ENCODE data around the gene VEGFD.
"Not testable (repeated sequence)": the region's sequence is repeated elsewhere in the genome, so short reads cannot be mapped to it uniquely, and the experiment has no call there.

The VEGFD gene

GRCh38 chrX:15311119-15311518, 73.1 kb downstream of the VEGFD start:
- Histone ChIP-seq H3K9ac (ENCODE audit: low read length) (no peak overlapping the region), H3K4me1 (ENCODE audit: insufficient read depth, low read length, severe bottlenecking) (no peaks in the 10 kb centered on the region), H3K9me2 (ENCODE audit: low read depth, low read length) (no peaks in the 10 kb centered on the region), H3K4me3 (ENCODE audit: low read depth, low read length, poor library complexity, severe bottlenecking) (no peak overlapping the region), H4K20me1 (ENCODE audit: insufficient read depth, low read length) (no peaks in the 10 kb centered on the region), H3K27ac (ENCODE audit: low read depth, low read length, poor library complexity, severe bottlenecking) (no peak overlapping the region), H2AFZ (ENCODE audit: low read length) (no peak overlapping the region), H3K4me2 (ENCODE audit: low read length) (no peak overlapping the region), H3K36me3 (ENCODE audit: insufficient read depth, low read length) (no peaks in the 10 kb centered on the region), H3K9me3 (ENCODE audit: low read length) (no peaks in the 10 kb centered on the region), H3K79me2 (ENCODE audit: insufficient read depth, low read length) (no peaks in the 10 kb centered on the region), H3K27me3 (ENCODE audit: insufficient read depth, low read length) (no peaks in the 10 kb centered on the region), H3F3A (ENCODE audit: insufficient read depth, low read length) (no peaks in the 10 kb centered on the region)
- TF ChIP-seq EZH2 (IDR thresholded peaks at IDR 0.05; ENCODE audit: borderline replicate concordance, low read length) (no peak), CTCF (IDR thresholded peaks at IDR 0.05; ENCODE audit: low read length) (no peak)

- Histone ChIP-seq H3K27ac (ENCODE audit: low read depth, low read length, poor library complexity, severe bottlenecking) (no peak overlapping the region), H3K9me2 (ENCODE audit: low read depth, low read length) (no peaks in the 10 kb centered on the region), H3K4me3 (ENCODE audit: low read depth, low read length, poor library complexity, severe bottlenecking) (no peak overlapping the region), H4K20me1 (ENCODE audit: insufficient read depth, low read length) (no peaks in the 10 kb centered on the region), H3K27me3 (ENCODE audit: insufficient read depth, low read length) (no peaks in the 10 kb centered on the region), H2AFZ (ENCODE audit: low read length) (no peak overlapping the region), H3K9ac (ENCODE audit: low read length) (no peak overlapping the region), H3K36me3 (ENCODE audit: insufficient read depth, low read length) (no peaks in the 10 kb centered on the region), H3K9me3 (ENCODE audit: low read length) (no peaks in the 10 kb centered on the region), H3K79me2 (ENCODE audit: insufficient read depth, low read length) (no peaks in the 10 kb centered on the region), H3F3A (ENCODE audit: insufficient read depth, low read length) (no peaks in the 10 kb centered on the region), H3K4me2 (ENCODE audit: low read length) (no peak overlapping the region), H3K4me1 (ENCODE audit: insufficient read depth, low read length, severe bottlenecking) (no peaks in the 10 kb centered on the region)
- TF ChIP-seq EZH2 (IDR thresholded peaks at IDR 0.05; ENCODE audit: borderline replicate concordance, low read length) (no peak), CTCF (IDR thresholded peaks at IDR 0.05; ENCODE audit: low read length) (no peak)
Measured at GRCh38 chrX:15310117-15310516, 74.1 kb downstream of the VEGFD start.

- not testable (repeated sequence) for H3K9ac ChIP-seq (ENCODE audit: low read length); H3K79me2 ChIP-seq (ENCODE audit: insufficient read depth, low read length); H3K9me3 ChIP-seq (ENCODE audit: low read length); H3K27me3 ChIP-seq (ENCODE audit: insufficient read depth, low read length); H3F3A ChIP-seq (ENCODE audit: insufficient read depth, low read length); H3K27ac ChIP-seq (ENCODE audit: low read depth, low read length, poor library complexity, severe bottlenecking); H3K36me3 ChIP-seq (ENCODE audit: insufficient read depth, low read length); H3K4me3 ChIP-seq (ENCODE audit: low read depth, low read length, poor library complexity, severe bottlenecking); H3K4me1 ChIP-seq (ENCODE audit: insufficient read depth, low read length, severe bottlenecking); H4K20me1 ChIP-seq (ENCODE audit: insufficient read depth, low read length); H3K9me2 ChIP-seq (ENCODE audit: low read depth, low read length); H2AFZ ChIP-seq (ENCODE audit: low read length); H3K4me2 ChIP-seq (ENCODE audit: low read length)
Measured at GRCh38 chrX:15305899-15306298, 78.3 kb downstream of the VEGFD start.

GRCh38 chrX:15301924-15302323, 82.3 kb downstream of the VEGFD start:
- no peaks in the 10 kb centered on the region for H3K79me2 ChIP-seq (ENCODE audit: insufficient read depth, low read length)
- H3K4me3 ChIP-seq (ENCODE audit: low read depth, low read length, poor library complexity, severe bottlenecking): no peak overlapping the region
- no peak overlapping the region for H3K9ac ChIP-seq (ENCODE audit: low read length)
- H3K4me2 ChIP-seq (ENCODE audit: low read length): no peak overlapping the region
- H3K4me1 ChIP-seq (ENCODE audit: insufficient read depth, low read length, severe bottlenecking): no peaks in the 10 kb centered on the region
- H3K27me3 ChIP-seq (ENCODE audit: insufficient read depth, low read length): no peaks in the 10 kb centered on the region
- H2AFZ ChIP-seq (ENCODE audit: low read length): no peak overlapping the region
- no peaks in the 10 kb centered on the region for H3K9me2 ChIP-seq (ENCODE audit: low read depth, low read length)
- no peaks in the 10 kb centered on the region for H3F3A ChIP-seq (ENCODE audit: insufficient read depth, low read length)
- H3K27ac ChIP-seq (ENCODE audit: low read depth, low read length, poor library complexity, severe bottlenecking): no peak overlapping the region
- TF ChIP-seq CTCF (IDR thresholded peaks at IDR 0.05; ENCODE audit: low read length) (no peak), EZH2 (IDR thresholded peaks at IDR 0.05; ENCODE audit: borderline replicate concordance, low read length) (no peak)
- no peaks in the 10 kb centered on the region for H4K20me1 ChIP-seq (ENCODE audit: insufficient read depth, low read length)
- no peaks in the 10 kb centered on the region for H3K9me3 ChIP-seq (ENCODE audit: low read length)
- no peaks in the 10 kb centered on the region for H3K36me3 ChIP-seq (ENCODE audit: insufficient read depth, low read length)
